Activated CD4-positive, alpha-beta memory T cell treated with anti-CD3 and anti-CD28 coated beads for 36 hours (primary cell): ENCODE measurements around the gene MIS18BP1. TPM values are rescaled to one million over a fixed set of nuclear protein-coding genes. Genes with fewer than 3 reads are reported as not detected.

ENCODE experiments used
- CTCF ChIA-PET: fragments of 350-600 bp; sonication (Branson Sonifier 250); formaldehyde crosslinking; loops from one replicate; lab custom pipeline; 2021; ENCODE audit warnings: antibody characterized with exemption, inconsistent platforms; lab: Charles Lee
- POLR2A ChIA-PET: fragments of 350-600 bp; sonication (Branson Sonifier 250); formaldehyde crosslinking; loops from one replicate; lab custom pipeline; 2021; ENCODE audit warnings: antibody characterized with exemption; lab: Charles Lee
- DNase-seq: peaks from one replicate; pipeline ENCODE4 v3.0.0-alpha.2; 2020
- H3K27ac Mint-ChIP-seq: one replicate; pipeline ENCODE4 v1.8.0; 2021; ENCODE audit warnings: mixed read lengths
- H3K27me3 Mint-ChIP-seq: one replicate; pipeline ENCODE4 v1.8.0; 2021; ENCODE audit warnings: mixed read lengths
- H3K36me3 Mint-ChIP-seq: one replicate; pipeline ENCODE4 v1.8.0; 2021; ENCODE audit warnings: mixed read lengths
- H3K4me1 Mint-ChIP-seq: one replicate; pipeline ENCODE4 v1.8.0; 2021; ENCODE audit warnings: low read depth, mixed read lengths
- H3K4me3 Mint-ChIP-seq: one replicate; pipeline ENCODE4 v1.8.0; 2021; ENCODE audit warnings: mild to moderate bottlenecking, mixed read lengths
- H3K9me3 Mint-ChIP-seq: one replicate; pipeline ENCODE4 v1.8.0; 2021; ENCODE audit warnings: mixed read lengths
- intact Hi-C: fragments of 100-400 bp; cut with micrococcal nuclease; formaldehyde crosslinking; loops from one replicate; pipeline ENCODE4 v1.15.1; 2023
- total RNA-seq, 2 experiments: library from RNA; stranded (reverse); gene quantifications; one replicate each; pipeline ENCODE4 v1.2.3, GENCODE V29; 2021

Gene MIS18BP1
- total RNA-seq, 2 experiments from 2014 or later = 53.7 to 58.5 TPM

DNA sequence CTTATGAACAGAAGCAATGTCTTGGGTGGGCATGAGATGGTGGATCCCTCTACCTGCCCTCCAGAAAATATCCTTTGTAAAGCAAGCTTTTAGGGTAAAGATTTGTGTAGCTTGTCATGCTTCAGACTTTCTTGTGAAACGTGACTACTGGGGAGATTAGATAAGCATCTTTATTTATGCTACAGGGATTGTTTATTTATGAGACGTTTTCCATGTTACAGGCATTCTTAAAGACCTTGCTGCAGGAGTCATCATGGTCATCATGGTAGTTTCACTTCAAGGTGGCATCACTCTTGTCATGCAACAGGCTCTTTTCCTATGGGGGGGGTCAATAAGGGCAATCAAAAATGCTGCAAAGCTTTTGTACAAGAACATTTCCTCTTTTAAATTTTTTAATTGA lies 8.2 kb upstream of the MIS18BP1 start:
- Mint-ChIP-seq H3K4me1 (no peaks in the 10 kb centered on the region), H3K27me3 (peaks cover 6% of the 10 kb centered on the region), H3K27ac (no peak overlapping the region), H3K36me3 (peaks cover 8% of the 10 kb centered on the region), H3K9me3 (peaks cover 36% of the 10 kb centered on the region), H3K4me3 (no peak overlapping the region)
- CTCF ChIA-PET = no interaction called here
- POLR2A ChIA-PET = no interaction called here
- DNase-seq = no peak
- intact Hi-C loops = no loop called here

DNA sequence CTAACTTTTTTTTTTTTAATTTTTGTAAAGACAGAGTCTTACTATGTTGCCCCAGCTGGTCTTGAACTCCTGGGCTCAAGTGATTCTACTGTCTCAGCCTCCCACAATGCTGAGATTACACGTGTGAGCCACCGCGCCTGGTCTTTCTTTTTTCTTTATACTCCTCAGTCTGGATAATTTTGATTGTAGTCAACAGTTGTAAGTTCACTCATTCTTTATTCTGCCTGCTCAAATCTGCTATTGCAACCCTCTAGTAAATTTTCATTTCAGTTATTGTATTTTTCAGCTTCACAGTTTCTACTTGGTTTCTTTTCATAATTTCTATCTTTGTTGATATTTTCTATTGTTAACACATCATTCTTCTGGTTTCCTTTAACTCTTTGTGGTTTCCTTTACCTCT lies 5.8 kb upstream of the MIS18BP1 start:
- CTCF ChIA-PET = interaction anchor here (2.5 kb wide), 1 partner anchor 10 kb away, joined by 11 read pairs; no protein-coding TSS in a partner anchor
- H3K36me3 Mint-ChIP-seq = peaks cover 8% of the 10 kb centered on the region
- no peak for DNase-seq
- H3K9me3 Mint-ChIP-seq = peaks cover 36% of the 10 kb centered on the region
- intact Hi-C loops = no loop called here
- H3K27ac Mint-ChIP-seq = no peak overlapping the region
- POLR2A ChIA-PET = no interaction called here
- no peak overlapping the region for H3K4me3 Mint-ChIP-seq
- peaks cover 3% of the 10 kb centered on the region for H3K4me1 Mint-ChIP-seq
- H3K27me3 Mint-ChIP-seq = peaks cover 4% of the 10 kb centered on the region

DNA sequence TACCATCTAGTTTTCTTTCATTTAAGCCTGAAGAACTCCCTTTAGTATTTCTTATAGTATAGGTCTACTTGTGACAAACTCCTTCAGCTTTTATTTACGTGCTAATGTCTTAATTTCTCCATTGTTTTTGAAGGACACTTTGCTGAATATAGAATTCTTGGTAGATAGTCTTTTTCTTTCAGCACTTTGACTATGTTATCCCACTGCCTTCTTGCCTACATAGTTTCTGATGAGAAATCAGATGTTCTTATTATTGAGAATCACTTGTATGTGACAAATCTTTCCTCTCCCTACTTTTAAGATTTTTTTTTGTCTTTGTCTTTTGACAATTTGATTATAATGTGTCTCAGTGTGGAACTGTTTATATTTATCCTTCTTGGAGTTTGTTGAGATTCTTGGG lies 5.1 kb upstream of the MIS18BP1 start:
- CTCF ChIA-PET = interaction anchor here (2.5 kb wide), 1 partner anchor 10 kb away, joined by 11 read pairs; no protein-coding TSS in a partner anchor
- no peak overlapping the region for H3K27ac Mint-ChIP-seq
- no peak overlapping the region for H3K4me3 Mint-ChIP-seq
- intact Hi-C loops = no loop called here
- peaks cover 10% of the 10 kb centered on the region for H3K36me3 Mint-ChIP-seq
- POLR2A ChIA-PET = no interaction called here
- no peaks in the 10 kb centered on the region for H3K27me3 Mint-ChIP-seq
- DNase-seq = no peak
- peaks cover 36% of the 10 kb centered on the region for H3K9me3 Mint-ChIP-seq
- peaks cover 3% of the 10 kb centered on the region for H3K4me1 Mint-ChIP-seq

DNA sequence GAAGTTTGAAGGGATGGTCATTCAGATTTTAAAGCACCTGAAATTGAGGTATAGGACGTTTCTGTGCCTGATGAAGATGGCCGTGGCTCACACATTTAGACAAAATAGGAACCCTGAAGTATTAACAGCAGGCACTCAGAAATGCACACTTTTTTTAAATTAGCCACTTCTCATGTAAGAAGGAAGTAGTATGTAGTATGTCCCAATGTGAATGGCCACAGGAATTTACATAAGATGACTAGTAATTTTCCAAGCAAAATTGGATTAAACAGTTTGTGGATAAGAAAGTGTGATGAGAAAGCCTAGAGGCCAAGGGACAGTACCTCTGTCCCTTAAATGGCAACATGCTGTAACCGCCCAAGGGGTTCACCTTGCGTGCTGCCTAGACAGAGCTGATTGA lies 1.8 kb upstream of the MIS18BP1 start:
- ChIA-PET POLR2A (no interaction called here), CTCF (interaction anchor here (1.6 kb wide), 1 partner anchor 15 kb away, joined by 3 read pairs; no protein-coding TSS in a partner anchor)
- Mint-ChIP-seq H3K27ac (no peak overlapping the region), H3K27me3 (no peaks in the 10 kb centered on the region), H3K4me1 (peaks cover 16% of the 10 kb centered on the region), H3K9me3 (peaks cover 31% of the 10 kb centered on the region), H3K4me3 (no peak overlapping the region), H3K36me3 (peaks cover 16% of the 10 kb centered on the region)
- intact Hi-C loops = loop anchor here (5.0 kb wide), 2 partner anchors 52 to 342 kb away; no protein-coding TSS in a partner anchor
- no peak for DNase-seq

DNA sequence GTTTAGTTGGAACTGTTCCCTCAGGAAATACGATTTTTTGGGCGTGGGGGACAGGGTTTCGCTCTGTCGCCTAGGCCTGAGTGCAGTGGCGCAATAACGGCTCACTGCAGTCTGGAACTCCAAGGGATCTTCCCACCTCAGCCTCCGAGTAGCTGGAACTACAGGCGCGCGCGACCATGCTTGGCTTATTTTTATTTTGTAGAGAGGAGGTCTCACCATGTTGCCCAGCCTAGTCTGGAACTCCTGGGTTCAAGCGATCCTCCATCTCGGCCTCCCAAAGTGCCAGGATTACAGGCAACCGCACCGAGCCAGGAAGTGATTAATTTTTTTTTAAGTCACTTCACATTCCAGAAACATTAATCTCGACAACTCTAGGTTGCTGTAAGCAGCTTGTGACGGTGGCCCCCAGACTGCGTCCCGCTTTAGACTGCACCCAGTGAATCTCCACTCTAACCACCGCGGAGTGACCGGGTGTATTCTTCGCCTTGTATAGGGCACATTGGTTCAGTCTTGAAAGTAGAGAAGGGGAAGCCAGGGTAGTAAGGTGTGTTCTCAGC lies 830 bp upstream of the MIS18BP1 start:
- peaks cover 12% of the 10 kb centered on the region for H3K36me3 Mint-ChIP-seq
- intact Hi-C loops = loop anchor here (1.0 to 5.0 kb wide), 7 partner anchors 52 to 357 kb away; partner anchors contain the start of genes FKBP3, PRPF39 and TOGARAM1
- peak overlapping the region; percentile 95 for H3K27ac Mint-ChIP-seq
- DNase-seq = no peak
- no peaks in the 10 kb centered on the region for H3K27me3 Mint-ChIP-seq
- ChIA-PET CTCF (interaction anchor here (0.6 to 1.4 kb wide), 14 partner anchors 8 to 292 kb away, joined by 3 to 10 read pairs (median 3); partner anchors contain the start of gene KLHL28), POLR2A (interaction anchor here (0.5 to 2.3 kb wide), 4 partner anchors 146 to 357 kb away, joined by 3 to 12 read pairs (median 5); partner anchors contain the start of genes KLHL28 and TOGARAM1)
- H3K4me1 Mint-ChIP-seq = peaks cover 17% of the 10 kb centered on the region
- H3K9me3 Mint-ChIP-seq = peaks cover 21% of the 10 kb centered on the region
- peak overlapping the region; percentile 86 for H3K4me3 Mint-ChIP-seq

DNA sequence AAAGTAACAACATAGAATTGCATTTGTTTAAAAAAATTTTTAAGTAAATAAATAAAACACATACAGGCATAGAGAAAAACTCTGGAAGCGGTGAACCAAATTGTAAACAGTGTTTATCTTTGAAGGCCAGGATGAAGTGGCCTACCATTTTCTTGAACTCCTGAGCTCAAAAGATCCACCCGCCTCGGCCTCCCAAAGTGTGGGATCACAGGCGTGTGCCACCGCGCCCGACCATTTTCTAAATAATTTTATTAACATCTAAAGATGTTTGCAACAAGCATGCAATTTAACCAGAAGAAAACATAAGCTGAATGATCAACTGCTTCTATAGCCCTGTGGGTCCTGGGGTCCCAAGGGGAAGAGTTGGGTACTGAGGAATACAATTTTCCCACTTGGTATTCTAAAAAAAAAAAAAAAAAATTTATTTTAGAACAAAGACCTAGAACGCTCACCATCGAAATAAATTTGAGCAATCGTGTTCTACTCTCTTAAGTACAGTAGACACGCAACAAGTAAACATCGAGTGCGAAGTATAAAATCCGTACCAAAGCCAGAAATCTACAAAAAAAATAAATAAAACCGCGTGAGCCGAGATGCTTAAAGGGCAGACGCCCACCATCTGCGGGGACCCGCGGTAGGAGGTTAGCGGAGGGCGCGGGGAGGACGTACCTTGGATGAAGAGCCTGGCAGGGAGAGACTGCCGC lies 484 bp downstream of the MIS18BP1 start:
- H3K27me3 Mint-ChIP-seq = no peaks in the 10 kb centered on the region
- peak overlapping the region; percentile 86 for H3K4me3 Mint-ChIP-seq
- peaks cover 17% of the 10 kb centered on the region for H3K4me1 Mint-ChIP-seq
- ChIA-PET CTCF (interaction anchor here (0.6 to 1.4 kb wide), 13 partner anchors 11 to 356 kb away, joined by 3 to 10 read pairs (median 3); partner anchors contain the start of gene FANCM), POLR2A (interaction anchor here (0.5 to 2.3 kb wide), 5 partner anchors 20 to 356 kb away, joined by 3 to 12 read pairs (median 7); partner anchors contain the start of genes FANCM, KLHL28 and TOGARAM1)
- H3K9me3 Mint-ChIP-seq = peaks cover 8% of the 10 kb centered on the region
- H3K36me3 Mint-ChIP-seq = peaks cover 8% of the 10 kb centered on the region
- H3K27ac Mint-ChIP-seq = peak overlapping the region; percentile 95
- DNase-seq = peak; percentile 34
- intact Hi-C loops = loop anchor here (1.0 to 5.0 kb wide), 7 partner anchors 50 to 355 kb away; partner anchors contain the start of genes FKBP3, PRPF39 and TOGARAM1

DNA sequence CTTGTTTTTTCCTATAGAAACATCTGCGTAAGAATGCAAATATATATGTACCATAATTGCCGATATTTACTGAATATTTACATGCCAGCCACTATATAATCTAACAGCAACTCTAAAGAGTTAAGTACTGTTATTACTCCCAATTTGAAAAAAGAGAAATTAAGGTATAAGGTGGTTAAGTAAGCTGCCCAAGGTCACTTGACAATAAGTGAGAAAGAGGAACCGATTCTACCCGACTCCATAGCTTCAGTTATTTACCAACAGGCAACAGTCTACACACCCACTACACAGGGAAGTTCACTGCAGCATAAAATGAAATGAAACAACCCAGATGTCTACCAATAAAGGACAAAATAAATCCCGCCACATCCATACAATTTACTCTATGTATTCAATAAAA lies 1.1 kb downstream of the MIS18BP1 start:
- ChIA-PET CTCF (interaction anchor here (0.6 to 1.1 kb wide), 2 partner anchors 116 to 308 kb away, joined by 3 to 4 read pairs; partner anchors contain the start of gene FANCM), POLR2A (interaction anchor here (1.5 to 2.3 kb wide), 2 partner anchors 116 to 290 kb away, joined by 8 to 12 read pairs; partner anchors contain the start of genes FANCM, KLHL28 and TOGARAM1)
- peaks cover 2% of the 10 kb centered on the region for H3K9me3 Mint-ChIP-seq
- intact Hi-C loops = loop anchor here (5.0 kb wide), 2 partner anchors 50 to 340 kb away; no protein-coding TSS in a partner anchor
- DNase-seq = no peak
- peak overlapping the region; percentile 86 for H3K4me3 Mint-ChIP-seq
- peak overlapping the region; percentile 55 for H3K27ac Mint-ChIP-seq
- H3K27me3 Mint-ChIP-seq = no peaks in the 10 kb centered on the region
- H3K36me3 Mint-ChIP-seq = peaks cover 8% of the 10 kb centered on the region
- H3K4me1 Mint-ChIP-seq = peaks cover 17% of the 10 kb centered on the region

DNA sequence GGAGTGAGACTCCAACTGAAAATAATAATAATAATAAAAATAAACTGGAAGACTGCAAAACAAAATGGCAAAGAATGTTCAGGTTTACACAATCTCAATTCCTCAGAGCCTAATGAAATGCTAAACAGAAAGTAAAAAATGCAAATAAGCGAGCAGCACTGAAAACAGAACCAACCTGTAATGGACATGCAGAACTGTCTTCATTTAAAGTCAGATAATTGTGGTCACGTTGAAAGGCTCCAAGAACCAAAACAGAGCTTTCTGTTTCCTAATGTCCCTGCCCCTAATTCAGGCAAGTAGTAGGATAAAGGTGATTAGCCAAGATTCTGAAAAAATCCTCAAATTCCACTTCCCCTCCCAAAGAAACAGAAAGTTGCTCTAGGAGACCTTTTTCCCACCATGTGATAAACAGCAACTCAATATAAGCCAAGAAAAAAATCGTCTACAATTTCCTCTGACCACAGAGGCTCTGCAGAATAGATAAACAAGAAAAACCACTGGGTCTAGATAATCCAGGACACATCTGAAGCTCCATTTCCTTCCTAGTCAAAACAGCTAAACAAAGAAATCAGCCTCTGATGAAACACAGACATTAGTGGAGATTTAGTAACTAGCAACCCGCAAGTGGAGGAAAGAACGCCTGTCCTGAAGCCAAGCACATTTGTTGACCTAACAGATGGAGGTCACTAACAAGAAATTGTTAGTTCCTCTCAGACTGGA lies 3.0 kb downstream of the MIS18BP1 start:
- no peak for DNase-seq
- H3K27ac Mint-ChIP-seq = peak overlapping the region; percentile 54
- peaks cover 8% of the 10 kb centered on the region for H3K36me3 Mint-ChIP-seq
- H3K4me1 Mint-ChIP-seq = peaks cover 17% of the 10 kb centered on the region
- POLR2A ChIA-PET = no interaction called here
- intact Hi-C loops = loop anchor here (5.0 kb wide), 2 partner anchors 48 to 338 kb away; no protein-coding TSS in a partner anchor
- H3K4me3 Mint-ChIP-seq = peak overlapping the region; percentile 40
- H3K9me3 Mint-ChIP-seq = no peaks in the 10 kb centered on the region
- H3K27me3 Mint-ChIP-seq = no peaks in the 10 kb centered on the region
- CTCF ChIA-PET = interaction anchor here (0.8 kb wide), 1 partner anchor 19 kb away, joined by 3 read pairs; no protein-coding TSS in a partner anchor

DNA sequence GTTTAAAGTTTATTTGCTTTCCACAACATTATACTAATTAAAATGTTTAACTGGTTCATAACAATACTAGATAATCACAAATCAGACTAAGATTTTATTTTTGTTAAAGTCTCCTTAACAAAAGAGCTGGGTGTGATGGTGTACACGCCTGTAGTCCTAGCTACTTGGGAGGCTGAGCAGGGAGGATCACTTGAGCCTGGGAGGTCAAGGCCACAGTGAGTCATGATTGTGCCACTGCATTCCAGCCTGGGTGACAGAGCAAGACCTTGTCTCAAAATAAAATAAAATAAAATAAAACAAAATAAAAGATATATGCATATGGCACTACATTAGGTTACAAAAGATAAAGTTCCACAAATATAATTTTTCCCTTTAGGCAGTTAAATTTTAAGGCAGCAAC lies 5.6 kb downstream of the MIS18BP1 start:
- intact Hi-C loops = no loop called here
- no peak for DNase-seq
- no peaks in the 10 kb centered on the region for H3K9me3 Mint-ChIP-seq
- H3K4me3 Mint-ChIP-seq = no peak overlapping the region
- H3K27ac Mint-ChIP-seq = no peak overlapping the region
- peaks cover 14% of the 10 kb centered on the region for H3K4me1 Mint-ChIP-seq
- CTCF ChIA-PET = no interaction called here
- no peaks in the 10 kb centered on the region for H3K27me3 Mint-ChIP-seq
- POLR2A ChIA-PET = no interaction called here
- peaks cover 5% of the 10 kb centered on the region for H3K36me3 Mint-ChIP-seq

DNA sequence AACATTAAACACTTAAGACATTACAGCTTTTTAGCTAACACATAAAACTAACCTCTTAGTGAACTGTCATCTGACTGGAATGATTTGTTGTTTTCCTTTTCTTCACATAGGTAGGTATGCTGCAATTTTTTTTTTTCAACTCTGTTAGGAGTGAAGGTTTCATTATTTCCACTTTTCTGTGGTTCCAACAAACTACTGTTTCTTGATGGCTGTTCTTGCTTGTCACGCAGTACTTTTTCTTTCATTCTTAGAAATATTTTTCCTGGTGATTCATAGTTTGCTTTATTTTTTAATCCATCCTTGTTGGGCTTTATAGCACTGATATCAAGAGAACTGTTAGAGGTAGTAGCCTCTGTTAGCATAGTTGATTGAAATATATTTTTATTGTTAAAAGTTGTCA lies 6.3 kb downstream of the MIS18BP1 start:
- ChIA-PET POLR2A (interaction anchor here (0.7 kb wide), 1 partner anchor 100 kb away, joined by 3 read pairs; no protein-coding TSS in a partner anchor), CTCF (interaction anchor here (0.7 to 1.3 kb wide), 2 partner anchors 20 to 22 kb away, joined by 4 to 6 read pairs; no protein-coding TSS in a partner anchor)
- Mint-ChIP-seq H3K4me1 (peaks cover 14% of the 10 kb centered on the region), H3K4me3 (no peak overlapping the region), H3K27ac (no peak overlapping the region), H3K36me3 (peaks cover 9% of the 10 kb centered on the region), H3K27me3 (no peaks in the 10 kb centered on the region), H3K9me3 (no peaks in the 10 kb centered on the region)
- intact Hi-C loops = loop anchor here (1.0 kb wide), 1 partner anchor 156 kb away; no protein-coding TSS in a partner anchor
- no peak for DNase-seq

DNA sequence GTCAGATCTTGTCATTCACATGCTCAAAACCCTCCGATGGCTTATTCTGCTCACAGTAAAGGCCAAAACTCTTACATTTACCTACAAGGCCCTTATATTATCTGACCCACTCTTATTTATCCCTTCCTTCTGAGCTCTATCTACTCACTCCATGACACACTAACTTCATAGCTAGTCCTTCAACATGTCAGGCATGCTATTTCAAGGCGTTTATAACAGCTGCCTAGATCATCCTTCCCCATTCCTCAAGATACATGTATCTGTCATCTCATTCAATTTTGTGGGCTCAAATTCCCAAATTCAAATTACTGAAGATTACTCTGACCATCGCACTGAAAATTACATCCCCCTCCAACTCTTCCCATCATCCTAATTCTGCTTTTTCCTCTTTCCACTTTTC lies 6.9 kb downstream of the MIS18BP1 start:
- CTCF ChIA-PET = interaction anchor here (0.7 to 1.3 kb wide), 2 partner anchors 21 to 22 kb away, joined by 4 to 6 read pairs; no protein-coding TSS in a partner anchor
- Mint-ChIP-seq H3K27me3 (no peaks in the 10 kb centered on the region), H3K4me3 (no peak overlapping the region), H3K36me3 (peaks cover 9% of the 10 kb centered on the region), H3K4me1 (peaks cover 9% of the 10 kb centered on the region), H3K27ac (no peak overlapping the region), H3K9me3 (no peaks in the 10 kb centered on the region)
- POLR2A ChIA-PET = interaction anchor here (0.7 kb wide), 1 partner anchor 100 kb away, joined by 3 read pairs; no protein-coding TSS in a partner anchor
- intact Hi-C loops = loop anchor here (1.0 kb wide), 1 partner anchor 156 kb away; no protein-coding TSS in a partner anchor
- DNase-seq = no peak
